ENCODE data around the gene AGO4.
A peak's percentile ranks its signal among the peaks of the same experiment; 100 is the strongest.
"Not testable (repeated sequence)": the region's sequence is repeated elsewhere in the genome, so short reads cannot be mapped to it uniquely, and the experiment has no call there.

AGO4 gene

GRCh38 chr1:35869245-35869950 lies 61.6 kb downstream of the AGO4 start:
- not testable (repeated sequence) for DNase-seq

DNA sequence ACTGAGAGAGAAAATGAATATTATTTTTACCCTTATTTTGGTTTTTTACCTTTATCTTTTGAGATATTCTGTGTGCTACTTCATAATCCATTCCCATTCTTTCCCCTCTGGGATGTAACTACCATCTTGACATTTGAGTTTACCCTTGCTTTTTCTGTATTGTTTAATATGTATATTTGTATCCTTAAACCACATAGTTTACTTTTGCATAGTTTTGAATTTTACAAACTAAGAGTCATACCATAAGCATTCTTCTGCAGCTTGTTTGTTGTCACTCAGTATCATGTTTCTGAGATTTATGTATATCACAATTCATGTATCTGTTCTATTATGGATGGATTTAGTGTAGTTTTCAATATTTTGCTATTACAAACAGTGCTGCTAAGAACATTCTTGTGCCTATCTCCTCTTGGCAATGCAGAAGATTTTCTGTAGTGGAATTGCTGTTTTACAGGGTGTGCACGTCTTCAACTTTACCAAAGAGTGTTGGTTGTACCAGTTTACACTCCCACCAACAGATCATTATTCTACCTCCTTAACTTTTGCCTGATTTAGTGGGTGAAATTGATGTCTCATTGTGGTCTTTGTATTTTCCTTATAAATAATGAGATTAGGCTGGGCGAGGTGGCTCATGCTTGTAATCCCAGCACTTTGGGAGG lies 63.0 kb downstream of the AGO4 start:
- no peak for DNase-seq

DNA sequence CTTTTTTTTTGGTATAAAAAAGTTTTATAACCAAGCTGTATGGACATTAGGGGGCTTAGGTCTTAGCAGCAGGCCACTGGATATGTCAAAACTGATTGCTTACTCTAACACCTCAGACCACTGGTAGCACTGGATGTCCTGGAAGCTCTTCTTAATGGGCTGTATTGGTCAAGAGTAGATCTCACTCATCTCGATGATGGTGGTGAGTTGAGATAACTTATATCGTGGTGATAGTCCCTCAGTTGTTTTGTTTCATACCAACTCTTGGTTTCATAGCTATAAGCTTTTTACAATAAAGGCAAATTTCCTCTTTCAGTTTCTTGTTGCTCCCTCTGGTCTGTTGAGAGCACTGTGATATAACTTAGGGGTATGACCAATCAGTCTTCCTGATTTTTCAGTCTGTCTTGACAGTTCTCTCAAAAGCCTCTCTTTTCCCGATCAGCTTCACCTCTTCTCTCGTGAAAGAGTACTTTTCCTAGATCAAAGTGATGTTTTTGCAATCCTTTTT lies 65.5 kb downstream of the AGO4 start:
- peak; percentile 62 for DNase-seq

DNA sequence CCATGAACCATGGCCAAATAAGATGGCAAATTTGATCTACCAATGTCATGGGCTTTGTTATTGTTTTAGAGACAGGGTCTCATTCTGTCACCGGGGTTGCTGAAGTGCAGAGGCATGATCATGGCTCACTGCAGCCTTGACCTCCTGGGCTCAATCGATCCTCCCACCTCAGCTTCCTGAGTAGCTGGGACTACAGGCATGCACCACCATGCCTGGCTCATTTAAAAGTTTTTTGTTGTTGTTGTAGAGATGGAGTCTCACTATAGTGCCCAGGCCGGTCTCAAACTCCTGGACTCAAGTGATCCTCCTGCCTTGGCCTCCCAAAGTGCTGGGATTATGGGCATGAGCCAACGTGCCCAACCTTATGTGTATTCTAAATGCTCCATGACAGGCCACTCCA lies 66.3 kb downstream of the AGO4 start:
- not testable (repeated sequence) for DNase-seq

DNA sequence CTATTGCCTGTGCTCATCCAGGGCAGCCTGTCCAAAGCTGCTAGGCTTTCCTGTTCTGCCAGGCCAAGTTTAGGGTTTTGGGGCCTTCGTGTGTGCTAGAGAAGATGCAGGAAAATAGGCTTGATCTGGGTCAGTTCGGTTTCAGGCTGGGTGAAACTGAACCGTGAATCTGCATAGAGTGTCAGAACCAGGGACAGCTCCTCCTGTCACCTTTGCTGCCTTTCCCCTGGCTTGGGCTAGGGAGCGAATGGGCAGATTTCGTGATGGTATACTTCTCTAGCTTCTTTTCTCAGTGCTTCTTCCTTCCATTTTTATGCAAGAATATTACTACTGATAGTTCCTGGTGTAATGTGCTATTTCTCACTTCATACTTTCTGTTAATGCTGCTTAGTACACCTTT lies 69.2 kb downstream of the AGO4 start:
- DNase-seq: no peak

GRCh38 chr1:35881850-35882273 lies 74.0 kb downstream of the AGO4 start:
- DNase-seq: no peak

- no peak for DNase-seq
Observed at GRCh38 chr1:35882586-35882944, 74.7 kb downstream of the AGO4 start.

DNA sequence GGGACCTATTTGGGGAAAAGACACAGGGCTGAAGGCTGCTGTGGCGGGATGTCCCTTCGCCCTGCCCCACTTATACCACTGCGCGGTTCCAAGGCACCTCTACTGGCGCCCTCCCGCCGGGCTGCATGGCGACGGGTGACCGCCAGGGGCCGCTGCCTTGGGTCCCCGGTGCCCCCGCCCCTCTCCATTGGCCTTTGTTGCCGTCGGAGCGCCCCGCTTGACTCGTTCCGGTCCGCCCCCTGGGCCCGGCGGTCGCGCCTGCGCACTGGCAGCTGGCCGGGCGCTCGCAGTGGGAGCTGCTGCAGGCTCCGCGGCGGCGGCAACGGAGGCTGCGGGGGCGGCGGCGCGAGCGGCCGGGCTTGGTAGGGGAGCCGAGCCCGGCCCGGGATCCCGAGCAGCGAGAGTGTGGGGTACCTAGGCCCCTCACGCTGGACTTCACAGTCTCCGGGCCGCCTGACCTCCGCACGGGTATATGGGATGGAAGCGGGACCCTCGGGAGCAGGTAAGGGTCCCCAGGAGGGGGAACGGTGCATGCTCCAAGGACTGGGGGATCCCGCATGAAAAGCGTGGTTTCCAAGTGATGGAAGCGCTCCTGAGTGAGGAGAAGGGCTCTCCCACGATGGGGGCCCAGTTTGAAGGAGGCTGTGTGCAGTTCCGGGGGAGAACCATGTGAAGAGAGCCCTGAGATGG lies 75.3 kb downstream of the AGO4 start, which contains the start of gene AGO1:
Gene AGO1, plus strand, starts transcription at position 265 of the 690 bp plus-strand sequence. Its CDS starts 213 bp downstream, at position 478.
- DNase-seq: peak; percentile 82

- DNase-seq: no peak
Observed at GRCh38 chr1:35883635-35884101, 75.9 kb downstream of the AGO4 start.

GRCh38 chr1:35884934-35885333 lies 77.1 kb downstream of the AGO4 start:
- no peak for DNase-seq

- no peak for DNase-seq
Observed at GRCh38 chr1:35885961-35886558, 78.2 kb downstream of the AGO4 start.

GRCh38 chr1:35886577-35887431 lies 79.0 kb downstream of the AGO4 start:
- peak; percentile 74 for DNase-seq

DNA sequence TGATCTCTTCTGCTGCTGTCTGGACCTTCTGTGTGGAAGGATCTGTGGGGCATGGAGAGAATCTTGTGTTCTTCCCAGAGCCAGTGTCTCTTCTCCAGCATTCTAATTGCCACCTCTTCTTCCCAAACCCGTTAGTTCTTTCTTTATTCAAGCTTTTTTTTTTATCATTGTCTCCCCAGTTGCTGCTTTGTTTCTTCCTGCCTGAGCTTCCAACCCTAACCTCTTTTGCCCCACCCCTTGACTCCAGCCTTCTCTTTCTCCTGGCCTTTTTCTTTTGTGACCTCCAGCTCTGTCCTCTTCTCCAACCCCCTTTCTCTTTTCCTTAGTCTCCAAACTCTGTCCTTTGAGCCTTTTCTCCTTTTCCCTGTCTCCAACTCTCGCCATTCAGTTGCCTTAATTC lies 79.7 kb downstream of the AGO4 start:
- no peak for DNase-seq

DNA sequence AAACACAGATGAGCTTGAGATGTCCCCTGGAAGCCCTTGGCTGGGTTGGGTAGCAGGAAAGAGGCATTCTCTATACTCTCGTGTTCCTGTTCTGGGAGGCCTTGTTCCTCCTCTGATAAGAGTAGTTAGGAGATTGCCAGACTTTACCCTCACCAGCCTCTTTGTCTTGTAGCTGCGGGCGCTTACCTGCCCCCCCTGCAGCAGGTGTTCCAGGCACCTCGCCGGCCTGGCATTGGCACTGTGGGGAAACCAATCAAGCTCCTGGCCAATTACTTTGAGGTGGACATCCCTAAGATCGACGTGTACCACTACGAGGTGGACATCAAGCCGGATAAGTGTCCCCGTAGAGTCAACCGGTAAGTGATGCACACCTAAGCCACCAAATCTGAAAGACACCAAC lies 80.4 kb downstream of the AGO4 start:
- no peak for DNase-seq

GRCh38 chr1:35888981-35889380 lies 81.2 kb downstream of the AGO4 start:
- peak; percentile 62 for DNase-seq

- no peak for DNase-seq
Observed at GRCh38 chr1:35893051-35893879, 85.4 kb downstream of the AGO4 start.

DNA sequence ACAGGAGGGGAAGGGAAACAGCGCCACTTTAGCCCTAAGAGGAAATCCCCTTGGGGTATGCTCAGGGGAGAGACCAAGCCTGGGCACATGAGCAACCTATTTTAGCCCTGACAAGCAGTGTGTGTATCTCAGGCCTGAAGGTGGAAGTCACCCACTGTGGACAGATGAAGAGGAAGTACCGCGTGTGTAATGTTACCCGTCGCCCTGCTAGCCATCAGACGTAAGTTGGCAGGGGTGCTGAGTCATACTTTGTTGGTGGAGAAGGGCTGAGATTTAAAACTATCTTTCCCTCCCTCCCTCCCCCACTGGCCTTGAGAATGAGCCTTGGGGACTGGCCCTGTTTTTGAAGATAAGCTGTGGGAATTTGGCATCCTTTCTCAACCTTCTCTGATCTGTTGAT lies 86.4 kb downstream of the AGO4 start:
- DNase-seq: peak; percentile 83

GRCh38 chr1:35894656-35895055 lies 86.8 kb downstream of the AGO4 start:
- no peak for DNase-seq

GRCh38 chr1:35899941-35900340 lies 92.1 kb downstream of the AGO4 start:
- DNase-seq: no peak

DNA sequence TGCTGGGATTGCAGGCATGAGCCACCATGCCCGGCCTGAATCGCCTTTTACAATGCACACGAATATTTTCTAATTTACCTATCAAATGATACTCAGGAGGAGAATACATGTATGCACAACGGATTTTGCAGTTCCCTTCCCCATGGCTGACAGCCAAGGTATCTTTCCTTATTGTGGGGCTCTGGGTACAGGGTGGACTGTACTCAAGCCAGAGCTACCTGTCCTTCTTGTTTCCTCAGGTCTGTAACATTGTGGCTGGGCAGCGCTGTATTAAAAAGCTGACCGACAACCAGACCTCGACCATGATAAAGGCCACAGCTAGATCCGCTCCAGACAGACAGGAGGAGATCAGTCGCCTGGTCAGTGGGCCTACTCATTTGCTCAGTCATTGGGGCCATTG lies 93.4 kb downstream of the AGO4 start:
- no peak for DNase-seq

DNA sequence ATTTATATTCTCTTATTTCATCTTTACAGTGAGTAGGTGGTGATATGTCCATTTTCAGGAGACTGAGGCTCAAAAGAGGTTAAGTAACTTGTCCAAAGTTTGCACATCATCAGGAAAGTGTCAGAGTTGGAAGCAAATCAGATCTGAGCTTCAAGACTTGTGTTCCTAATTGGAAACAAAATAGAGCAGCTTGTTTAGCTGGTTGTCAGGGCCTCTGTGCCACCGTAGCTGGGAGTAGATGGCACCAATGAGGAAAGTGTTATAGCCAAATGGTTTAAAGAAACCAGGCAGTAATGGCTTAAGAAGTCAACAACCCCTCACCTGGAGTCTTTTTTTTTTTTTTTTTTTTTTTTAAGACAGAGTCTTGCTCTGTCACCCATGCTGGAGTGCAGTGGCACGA lies 94.9 kb downstream of the AGO4 start:
- DNase-seq: no peak
